ENCODE results near the gene DDX19B.

DDX19B gene

DNA sequence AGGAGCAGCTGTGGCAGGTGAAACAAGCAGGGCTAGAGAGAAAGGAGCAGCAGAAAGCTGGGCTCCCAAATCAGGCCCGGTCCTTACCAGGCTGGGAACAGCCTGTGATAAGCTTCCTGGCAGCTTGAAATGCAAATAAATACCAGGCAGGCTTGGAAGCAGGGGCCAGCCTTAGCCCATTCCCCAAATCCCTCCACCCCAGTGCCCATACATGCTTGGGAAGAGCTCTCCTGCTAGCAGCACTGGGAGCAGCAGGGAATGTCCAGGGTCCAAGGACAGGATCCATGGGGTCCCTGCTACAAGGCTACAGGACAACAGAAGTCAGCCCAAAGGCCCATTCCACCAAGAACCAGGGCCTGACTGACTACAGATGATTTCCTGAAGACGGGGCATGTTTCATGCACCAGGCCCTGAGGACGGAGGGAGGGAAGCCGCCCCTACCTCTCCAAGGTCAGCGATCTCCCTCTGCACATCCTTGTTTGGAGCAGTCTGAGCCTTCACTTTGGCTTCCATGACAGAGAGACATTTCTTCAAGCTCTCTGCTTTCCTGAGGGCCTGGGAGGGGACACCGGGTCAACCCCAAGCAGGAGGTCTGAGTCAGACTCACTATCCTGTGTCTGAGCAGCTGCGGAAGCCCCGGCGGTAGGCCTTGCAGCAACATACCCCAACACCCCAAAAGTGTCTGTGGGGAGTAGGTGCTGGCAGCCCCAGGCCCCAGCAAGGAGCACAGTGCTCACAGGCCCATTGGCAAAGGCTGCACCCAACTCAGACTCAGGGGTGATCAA, 44.6 kb upstream of the DDX19B start:
- ATAC-seq (ENCODE audit: insufficient read depth, low read depth), result no peak
- no peak for TF ChIP-seq EZH2 (IDR thresholded peaks at IDR 0.05; ENCODE audit: borderline replicate concordance, low read depth, low read length, severe bottlenecking)
- TF ChIP-seq, protein P1, sequence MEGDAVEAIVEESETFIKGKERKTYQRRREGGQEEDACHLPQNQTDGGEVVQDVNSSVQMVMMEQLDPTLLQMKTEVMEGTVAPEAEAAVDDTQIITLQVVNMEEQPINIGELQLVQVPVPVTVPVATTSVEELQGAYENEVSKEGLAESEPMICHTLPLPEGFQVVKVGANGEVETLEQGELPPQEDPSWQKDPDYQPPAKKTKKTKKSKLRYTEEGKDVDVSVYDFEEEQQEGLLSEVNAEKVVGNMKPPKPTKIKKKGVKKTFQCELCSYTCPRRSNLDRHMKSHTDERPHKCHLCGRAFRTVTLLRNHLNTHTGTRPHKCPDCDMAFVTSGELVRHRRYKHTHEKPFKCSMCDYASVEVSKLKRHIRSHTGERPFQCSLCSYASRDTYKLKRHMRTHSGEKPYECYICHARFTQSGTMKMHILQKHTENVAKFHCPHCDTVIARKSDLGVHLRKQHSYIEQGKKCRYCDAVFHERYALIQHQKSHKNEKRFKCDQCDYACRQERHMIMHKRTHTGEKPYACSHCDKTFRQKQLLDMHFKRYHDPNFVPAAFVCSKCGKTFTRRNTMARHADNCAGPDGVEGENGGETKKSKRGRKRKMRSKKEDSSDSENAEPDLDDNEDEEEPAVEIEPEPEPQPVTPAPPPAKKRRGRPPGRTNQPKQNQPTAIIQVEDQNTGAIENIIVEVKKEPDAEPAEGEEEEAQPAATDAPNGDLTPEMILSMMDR (IDR thresholded peaks at IDR 0.05; ENCODE audit: borderline replicate concordance, extremely low read depth, low read length, poor library complexity, severe bottlenecking), result no peak
- peaks cover 21% of the 10 kb centered on the region for H3K4me1 ChIP-seq (ENCODE audit: insufficient read depth, low read length)
- no peak overlapping the region for H3K4me2 ChIP-seq (ENCODE audit: insufficient read depth, low read length)
- peaks cover 84% of the 10 kb centered on the region for H3K36me3 ChIP-seq (ENCODE audit: insufficient read depth, low read length)
- no peak overlapping the region for H3K9ac ChIP-seq (ENCODE audit: low read depth, low read length)
- no peaks in the 10 kb centered on the region for H3K9me3 ChIP-seq (ENCODE audit: insufficient read depth, low read length, severe bottlenecking)
- peaks cover 35% of the 10 kb centered on the region for H3K79me2 ChIP-seq (ENCODE audit: insufficient read depth, low read length)
- H2AFZ ChIP-seq (ENCODE audit: low read depth, low read length), result no peak overlapping the region
- H4K20me1 ChIP-seq (ENCODE audit: insufficient read depth, low read length), result peaks cover 55% of the 10 kb centered on the region
- H3K27ac ChIP-seq (ENCODE audit: low read length), result no peak overlapping the region
- no peak for DNase-seq
- no peaks in the 10 kb centered on the region for H3K27me3 ChIP-seq (ENCODE audit: insufficient read depth, low read length, poor library complexity)
- H3K4me3 ChIP-seq (ENCODE audit: low read depth in 1 of 2, low read length in 2 of 2), result no peak overlapping the region

DNA sequence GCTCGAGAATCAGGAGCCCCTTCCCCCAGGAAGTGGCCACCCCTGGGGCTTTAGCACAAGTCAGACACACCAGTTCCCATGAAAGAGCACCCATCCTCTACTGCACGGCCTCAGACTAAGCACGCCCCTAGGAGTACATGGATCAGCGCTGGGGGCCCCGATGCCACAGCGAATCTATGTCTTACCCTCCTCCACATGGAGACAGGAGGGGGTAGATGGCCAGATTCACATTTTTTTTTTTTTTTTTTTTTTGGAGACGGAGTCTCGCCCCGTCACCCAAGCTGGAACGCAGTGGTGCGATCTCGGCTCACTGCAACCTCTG, 44.1 kb upstream of the DDX19B start:
- peaks cover 30% of the 10 kb centered on the region for H3K79me2 ChIP-seq (ENCODE audit: insufficient read depth, low read length)
- H3K4me3 ChIP-seq (ENCODE audit: low read depth in 1 of 2, low read length in 2 of 2), result no peak overlapping the region
- peaks cover 85% of the 10 kb centered on the region for H3K36me3 ChIP-seq (ENCODE audit: insufficient read depth, low read length)
- H3K9me3 ChIP-seq (ENCODE audit: insufficient read depth, low read length, severe bottlenecking), result no peaks in the 10 kb centered on the region
- DNase-seq, result no peak
- peaks cover 15% of the 10 kb centered on the region for H3K4me1 ChIP-seq (ENCODE audit: insufficient read depth, low read length)
- no peak for TF ChIP-seq EZH2 (IDR thresholded peaks at IDR 0.05; ENCODE audit: borderline replicate concordance, low read depth, low read length, severe bottlenecking)
- TF ChIP-seq, protein P1 (IDR thresholded peaks at IDR 0.05; ENCODE audit: borderline replicate concordance, extremely low read depth, low read length, poor library complexity, severe bottlenecking), result no peak
- H2AFZ ChIP-seq (ENCODE audit: low read depth, low read length), result no peak overlapping the region
- no peak overlapping the region for H3K9ac ChIP-seq (ENCODE audit: low read depth, low read length)
- no peak overlapping the region for H3K4me2 ChIP-seq (ENCODE audit: insufficient read depth, low read length)
- no peaks in the 10 kb centered on the region for H3K27me3 ChIP-seq (ENCODE audit: insufficient read depth, low read length, poor library complexity)
- H4K20me1 ChIP-seq (ENCODE audit: insufficient read depth, low read length), result peaks cover 55% of the 10 kb centered on the region
- H3K27ac ChIP-seq (ENCODE audit: low read length), result no peak overlapping the region
- ATAC-seq (ENCODE audit: insufficient read depth, low read depth), result no peak

DNA sequence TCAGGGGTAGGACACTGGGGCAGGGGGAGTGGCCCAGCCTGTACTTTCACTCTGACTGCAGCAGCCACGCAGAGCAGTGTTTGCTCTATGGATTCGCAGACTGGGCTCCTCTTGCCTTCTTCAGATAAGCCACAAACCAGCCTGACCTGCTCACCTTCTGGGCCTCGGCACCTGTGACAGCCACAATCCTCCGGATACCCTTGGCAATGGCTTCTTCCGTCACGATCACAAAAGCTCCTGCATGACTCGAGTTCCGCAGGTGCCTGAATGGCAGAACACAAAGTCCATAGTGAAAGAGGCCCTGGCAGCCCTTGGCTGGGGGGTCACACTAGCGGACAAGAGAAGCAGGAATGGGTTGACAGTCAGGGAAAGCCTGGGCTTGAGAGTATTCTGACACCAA, 43.4 kb upstream of the DDX19B start:
- DNase-seq (no peak), ATAC-seq (ENCODE audit: insufficient read depth, low read depth) (no peak)
- H3K36me3 ChIP-seq (ENCODE audit: insufficient read depth, low read length), result peaks cover 87% of the 10 kb centered on the region
- H3K79me2 ChIP-seq (ENCODE audit: insufficient read depth, low read length), result peaks cover 24% of the 10 kb centered on the region
- TF ChIP-seq, protein P1 (IDR thresholded peaks at IDR 0.05; ENCODE audit: borderline replicate concordance, extremely low read depth, low read length, poor library complexity, severe bottlenecking), result no peak
- no peak for TF ChIP-seq EZH2 (IDR thresholded peaks at IDR 0.05; ENCODE audit: borderline replicate concordance, low read depth, low read length, severe bottlenecking)
- peaks cover 11% of the 10 kb centered on the region for H3K4me1 ChIP-seq (ENCODE audit: insufficient read depth, low read length)
- H3K9ac ChIP-seq (ENCODE audit: low read depth, low read length), result no peak overlapping the region
- H3K27ac ChIP-seq (ENCODE audit: low read length), result no peak overlapping the region
- no peak overlapping the region for H3K4me2 ChIP-seq (ENCODE audit: insufficient read depth, low read length)
- no peaks in the 10 kb centered on the region for H3K9me3 ChIP-seq (ENCODE audit: insufficient read depth, low read length, severe bottlenecking)
- no peaks in the 10 kb centered on the region for H3K27me3 ChIP-seq (ENCODE audit: insufficient read depth, low read length, poor library complexity)
- no peak overlapping the region for H2AFZ ChIP-seq (ENCODE audit: low read depth, low read length)
- no peak overlapping the region for H3K4me3 ChIP-seq (ENCODE audit: low read depth in 1 of 2, low read length in 2 of 2)
- peaks cover 52% of the 10 kb centered on the region for H4K20me1 ChIP-seq (ENCODE audit: insufficient read depth, low read length)

Data from DND-41 (cell line).